Lung microvascular endothelial cell (primary cell): ENCODE data around the gene ADAMTS3. TPM values are rescaled to one million over a fixed set of nuclear protein-coding genes. Genes with fewer than 3 reads are reported as not detected.

ENCODE experiments used
- DNase-seq, 2 donors: peaks; one replicate each; pipeline versions ENCODE4 v3.0.0 to v3.0.0-alpha.2; 2010; ENCODE audit warnings: low read depth in 2 of 2
- total RNA-seq: library from RNA; depleted of rRNA; stranded (reverse); fragments of >200 nt; gene quantifications from 2 replicates; pipeline ENCODE4 v1.2.1, GENCODE V29; 2014

Gene ADAMTS3
- total RNA-seq, 1 donor from 2014 or later: 0.40 TPM

DNA sequence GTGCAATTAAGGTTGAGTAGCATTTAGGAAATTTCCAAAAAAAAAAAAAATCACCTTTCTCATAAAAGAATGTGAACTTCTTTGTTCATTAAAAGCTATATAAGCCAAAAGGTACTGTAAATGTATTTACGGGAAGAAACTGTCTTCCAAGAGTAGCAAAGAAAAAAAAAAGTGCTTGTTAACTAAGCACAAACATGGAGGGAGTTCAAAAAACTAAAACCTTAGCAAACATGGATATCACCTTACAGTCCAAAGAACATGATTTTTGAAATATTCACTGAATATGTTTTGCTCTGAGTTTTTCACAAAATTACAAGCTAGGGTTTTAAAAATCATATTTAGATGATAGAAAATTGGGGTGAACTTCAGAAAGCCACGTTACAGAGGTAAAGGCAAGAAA, 217.5 kb downstream of the ADAMTS3 start:
- DNase-seq: no peak

DNA sequence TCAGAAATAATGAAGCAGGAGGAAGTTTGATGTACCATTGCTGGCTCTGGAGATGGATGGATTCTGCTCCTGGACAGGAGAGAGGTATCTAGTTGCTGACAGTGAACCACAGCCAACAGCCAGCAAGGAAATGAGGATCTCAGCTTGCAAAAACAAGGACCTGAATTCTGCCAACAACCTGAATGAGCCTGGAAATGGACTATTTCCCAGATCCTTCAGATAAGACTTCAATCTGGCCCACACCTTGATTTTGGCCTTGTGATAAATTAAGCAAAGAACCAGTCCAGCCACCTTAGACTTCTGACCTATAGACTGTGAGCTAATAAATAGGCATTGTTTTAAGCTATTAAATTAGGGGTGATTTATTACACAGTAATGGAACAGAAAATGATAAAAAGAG, 220.3 kb downstream of the ADAMTS3 start:
- DNase-seq: no peak

DNA sequence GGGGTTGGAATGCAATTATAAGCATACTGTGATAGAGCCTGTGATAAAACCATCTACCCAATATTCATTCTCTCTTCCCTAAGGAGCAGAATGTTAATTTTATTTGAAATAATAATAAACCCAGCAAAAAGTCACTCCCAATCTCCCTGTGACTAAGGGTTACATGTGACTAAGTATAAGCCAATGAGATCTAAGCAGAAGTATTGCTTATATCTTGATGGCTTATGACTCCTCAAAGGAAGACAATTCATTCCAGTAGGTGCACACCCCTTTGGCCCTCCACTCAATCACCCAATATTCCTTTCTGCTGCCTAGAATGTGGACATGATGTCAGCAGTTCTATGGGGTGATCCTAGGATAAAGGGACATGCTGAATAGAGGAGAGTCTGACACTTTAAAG, 224.6 kb downstream of the ADAMTS3 start:
- no peak for DNase-seq

DNA sequence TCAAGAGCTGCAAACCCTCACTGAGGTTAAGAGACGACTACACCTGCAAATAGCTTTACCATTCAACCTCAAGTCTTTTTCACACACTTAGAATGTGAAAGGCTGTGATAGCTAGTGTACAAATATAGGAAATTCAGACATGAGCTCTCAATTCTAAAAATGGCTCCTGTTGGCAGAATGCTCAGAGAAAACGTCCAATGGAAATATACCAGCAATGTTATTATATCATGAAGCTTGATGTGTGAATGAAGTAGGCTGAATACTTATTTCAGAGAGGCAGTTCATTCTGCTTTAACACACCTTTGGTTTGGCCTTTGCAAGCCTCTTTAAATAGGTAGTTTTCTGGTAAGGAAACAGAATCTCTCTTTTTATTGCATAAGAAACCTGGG, 227.6 kb downstream of the ADAMTS3 start:
- no peak for DNase-seq

DNA sequence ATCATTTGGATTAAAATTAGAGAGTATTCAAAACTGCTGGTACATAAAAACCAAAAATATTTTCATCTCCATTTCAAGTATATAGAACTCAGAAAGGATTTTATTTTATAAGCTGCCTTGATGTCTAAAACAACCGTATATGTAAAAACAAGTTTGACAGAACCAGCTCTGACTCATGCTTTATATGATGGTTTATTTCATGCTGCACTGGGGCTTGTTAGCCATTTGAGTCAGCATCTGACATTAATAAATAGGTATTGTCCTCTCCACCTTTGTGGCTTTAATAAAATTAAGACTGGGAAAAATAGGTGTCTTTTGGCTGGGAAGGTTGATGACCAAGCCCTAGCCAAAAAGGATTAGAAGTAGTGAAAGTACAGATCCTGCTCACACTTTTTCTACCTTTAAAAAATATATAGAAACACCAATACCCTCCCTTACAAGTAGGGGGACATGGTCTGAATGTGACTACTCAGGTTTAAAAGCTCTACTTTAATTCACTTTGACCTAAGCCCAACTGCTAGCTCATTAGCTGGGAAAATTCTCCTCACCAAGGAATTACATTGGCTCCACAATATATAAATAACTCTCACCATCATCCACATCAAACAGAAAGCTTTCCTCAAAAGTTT, 228.1 kb downstream of the ADAMTS3 start:
- DNase-seq: no peak

DNA sequence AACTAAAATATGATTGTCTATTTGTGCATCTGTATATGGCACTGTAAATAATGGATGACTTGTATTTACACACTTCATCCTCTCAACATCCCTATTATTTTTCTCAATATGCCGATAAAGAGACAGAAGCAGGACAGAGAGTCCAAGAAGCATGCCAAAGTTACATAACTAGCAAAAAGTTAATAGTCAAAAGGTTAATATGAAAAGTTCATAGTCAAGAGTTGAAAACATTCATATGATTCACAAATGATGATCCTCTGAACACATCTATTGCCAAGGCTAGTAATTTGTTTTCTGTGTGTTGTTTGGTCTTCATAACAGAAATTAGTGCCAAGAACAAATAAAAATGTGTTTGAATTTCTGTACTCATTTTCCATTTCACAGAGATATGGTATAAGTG, 231.0 kb downstream of the ADAMTS3 start:
- no peak for DNase-seq

DNA sequence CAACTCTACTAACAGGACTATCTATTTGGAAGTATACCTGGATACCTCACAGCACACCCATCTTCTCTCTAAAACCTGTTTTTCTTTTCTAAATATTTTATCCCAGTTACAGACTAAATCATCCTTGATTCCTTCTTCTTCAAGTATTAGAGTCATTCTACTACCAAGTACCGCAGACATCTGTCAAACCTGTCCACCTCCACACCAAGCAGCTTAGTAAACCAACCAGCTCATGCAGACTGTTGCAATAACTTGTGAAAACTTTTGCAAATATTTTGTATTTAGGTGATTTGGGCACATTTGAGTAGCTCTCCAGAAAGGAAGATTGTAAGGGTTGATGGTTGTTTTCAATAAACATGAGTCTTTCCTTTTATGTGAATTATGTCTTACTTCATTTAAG, 238.6 kb downstream of the ADAMTS3 start:
- DNase-seq: no peak

DNA sequence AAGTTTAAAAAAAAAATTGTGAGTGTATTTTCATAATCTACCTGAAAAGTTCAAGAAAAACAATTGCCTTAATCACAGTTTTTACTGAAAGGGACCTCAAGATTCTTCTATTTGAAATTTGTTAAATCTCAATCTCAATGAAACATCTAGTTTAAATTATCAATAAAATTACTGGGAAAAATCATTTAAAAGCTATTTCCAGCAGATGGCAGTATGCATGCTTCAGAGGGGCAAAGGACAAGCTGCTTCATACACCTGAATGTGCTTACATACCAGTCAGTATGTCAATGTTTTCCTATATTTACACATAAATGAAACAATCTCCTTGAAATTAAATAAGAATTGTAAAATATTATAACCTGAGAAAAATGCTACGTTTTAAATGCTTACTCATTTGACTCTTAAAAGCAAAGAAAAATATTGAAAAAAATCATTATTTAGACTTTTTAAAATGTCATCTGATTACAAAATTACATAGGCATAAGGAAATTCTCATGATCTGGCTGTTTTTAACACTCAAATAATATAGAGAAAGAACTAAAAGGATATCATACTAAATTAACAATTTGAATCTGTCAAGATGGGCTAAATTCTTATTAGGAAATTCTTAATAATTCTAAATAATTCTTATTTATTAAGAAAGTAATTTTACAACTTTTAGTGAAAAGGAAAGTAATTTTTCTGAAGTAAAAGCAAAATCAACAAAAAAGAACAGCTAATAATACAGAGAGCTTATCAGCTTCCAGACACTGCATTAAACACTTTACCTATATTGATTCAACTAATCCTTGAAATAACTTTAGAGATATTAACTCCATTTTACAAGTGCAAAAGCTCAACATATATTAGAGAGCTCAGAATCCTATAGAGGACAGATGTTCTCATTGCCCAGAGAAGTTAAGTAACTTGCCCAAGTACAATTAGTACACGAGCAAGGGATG, 242.1 kb downstream of the ADAMTS3 start:
- DNase-seq: peak; percentile 58 to 74

DNA sequence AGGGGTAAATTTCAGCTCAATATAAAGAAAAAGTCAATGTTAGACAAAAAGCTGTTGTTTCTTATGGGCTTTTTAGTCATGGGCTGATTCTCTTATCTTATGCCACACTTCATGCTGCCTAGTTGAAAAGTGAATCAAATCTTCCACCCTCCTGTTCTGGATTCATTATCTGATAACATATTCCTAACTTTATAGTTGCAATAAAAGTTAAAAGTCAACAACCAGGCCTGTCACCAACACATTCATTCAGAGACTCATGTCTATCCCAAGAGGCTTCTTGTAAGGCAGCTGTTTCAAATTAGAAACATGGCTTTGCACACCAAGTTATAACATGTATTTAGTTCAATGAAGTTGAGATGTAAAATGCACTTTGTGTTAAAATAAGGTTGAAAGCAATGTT, 243.8 kb downstream of the ADAMTS3 start:
- DNase-seq: no peak

DNA sequence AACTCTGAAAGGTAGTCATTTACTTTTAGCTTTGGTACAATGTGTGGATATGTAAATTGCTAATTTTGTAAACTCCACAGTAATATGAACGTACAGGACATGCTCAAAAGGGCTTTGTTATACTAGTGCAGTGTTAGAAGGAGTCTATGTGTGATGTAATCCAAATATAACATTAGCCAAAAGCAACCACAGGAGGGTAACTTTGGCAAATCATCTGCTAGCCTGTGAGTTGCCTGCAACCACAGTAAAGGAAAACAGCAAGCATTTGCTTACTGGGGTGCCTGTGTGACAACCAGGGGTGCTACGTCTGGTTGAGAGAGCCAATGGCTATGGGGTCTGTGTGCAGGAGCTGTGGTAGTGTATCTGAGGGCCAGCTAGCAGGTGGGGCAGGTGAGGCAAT, 245.8 kb downstream of the ADAMTS3 start:
- no peak for DNase-seq

DNA sequence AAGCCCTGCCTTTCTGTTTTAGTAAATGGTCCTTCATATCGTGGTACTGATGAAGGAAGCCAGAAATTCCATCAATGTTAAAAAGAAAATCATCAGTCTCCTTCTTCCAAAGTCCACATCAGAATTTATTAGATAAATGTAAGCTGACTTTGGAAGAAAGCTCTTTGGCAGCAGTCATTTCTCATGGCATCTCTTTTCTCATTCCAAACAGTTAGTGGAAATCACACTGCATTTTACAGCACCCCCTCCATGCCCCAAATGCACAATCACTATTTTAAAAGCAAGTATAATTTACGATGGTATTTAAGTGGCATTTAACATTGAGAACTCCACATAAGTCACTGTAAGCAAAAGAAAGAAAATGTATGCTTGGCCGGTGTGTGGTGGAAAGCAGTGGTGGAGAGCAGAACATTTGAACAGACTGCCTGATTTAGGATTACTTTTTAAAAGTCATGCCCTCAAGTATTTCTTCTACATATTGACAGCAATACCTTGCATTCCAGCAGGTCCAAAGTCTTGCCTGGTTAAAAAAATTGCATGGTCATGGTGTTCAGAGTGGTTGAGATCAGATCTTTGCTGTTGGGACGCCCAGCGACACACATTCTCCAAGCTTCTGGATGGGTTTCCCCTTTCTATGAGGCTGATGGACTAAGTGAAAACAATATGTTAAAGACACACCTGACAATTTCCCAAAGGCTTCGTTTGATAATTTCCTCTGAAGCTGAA, 248.6 kb downstream of the ADAMTS3 start:
- no peak for DNase-seq

DNA sequence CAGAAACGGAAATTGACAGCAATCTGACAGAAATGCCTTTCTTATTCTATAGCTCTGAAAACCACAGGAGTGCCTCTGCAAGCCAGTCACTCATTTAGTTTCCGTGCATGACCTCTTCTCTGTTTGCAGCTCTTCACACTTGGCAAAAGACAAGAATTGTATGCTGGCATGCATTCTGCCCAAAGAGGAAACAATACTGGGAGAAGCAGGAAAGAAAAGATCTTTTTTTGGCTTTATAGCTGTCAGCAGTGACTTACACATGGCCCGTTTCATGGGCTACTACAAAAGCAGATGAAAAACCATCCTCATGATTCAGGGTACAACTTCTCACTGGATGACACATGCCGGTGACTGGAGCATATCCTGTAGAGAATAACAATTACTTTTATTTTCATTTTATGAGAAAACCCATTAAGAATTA, 249.4 kb downstream of the ADAMTS3 start:
- peak; percentile 65 to 92 for DNase-seq

DNA sequence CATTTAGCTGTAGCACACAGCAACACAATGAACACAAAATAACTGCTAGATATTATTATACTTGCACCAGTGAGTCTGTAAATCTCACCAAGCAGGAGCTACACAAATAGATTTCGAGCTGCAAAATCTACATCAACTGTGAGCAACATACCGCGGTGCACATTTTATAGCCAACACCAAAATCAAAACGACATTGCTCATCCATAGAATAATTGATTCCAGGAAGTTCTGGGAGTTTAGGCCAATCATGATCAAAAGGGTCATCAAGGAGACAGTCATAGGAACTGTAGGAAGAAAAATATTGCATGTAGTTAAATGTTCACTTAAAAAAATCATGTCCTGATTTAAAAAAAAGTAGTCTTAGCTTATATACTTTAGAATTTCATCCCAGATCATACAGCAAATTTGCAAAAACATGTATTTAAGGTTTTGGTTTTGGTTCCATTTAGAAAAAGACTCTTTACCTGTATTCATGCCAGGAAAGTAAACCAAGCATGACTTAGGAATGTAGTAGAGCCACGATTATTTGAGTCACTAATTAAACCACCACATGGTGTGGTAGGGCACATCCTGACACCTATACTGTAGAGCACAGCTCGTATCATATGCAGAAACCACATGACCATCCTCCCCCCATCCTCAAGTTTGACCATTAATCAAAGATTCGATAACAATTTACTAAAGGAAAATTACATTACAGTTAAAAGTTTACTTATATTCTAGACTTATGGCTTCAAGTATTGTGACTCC, 250.4 kb downstream of the ADAMTS3 start:
- no peak for DNase-seq

DNA sequence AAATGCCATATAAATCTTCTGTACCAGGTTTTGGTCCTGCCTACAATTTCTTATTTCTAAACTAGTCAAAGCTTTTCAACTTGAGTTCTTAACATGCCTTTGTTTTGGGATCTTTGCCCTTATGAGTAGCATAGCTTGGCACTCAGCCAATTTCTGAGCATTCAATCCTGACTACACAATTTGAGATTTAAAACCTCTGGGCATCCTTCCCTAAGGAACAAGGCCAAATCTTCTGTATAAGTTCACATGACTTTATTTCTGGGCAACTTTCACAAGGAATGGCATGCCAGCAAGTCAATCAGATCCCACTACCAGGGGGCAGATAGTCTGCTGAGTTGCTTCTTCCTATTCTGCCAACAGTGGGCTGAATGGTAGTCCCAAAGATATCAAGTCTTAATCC, 254.2 kb downstream of the ADAMTS3 start:
- peak; percentile 29 to 38 for DNase-seq

DNA sequence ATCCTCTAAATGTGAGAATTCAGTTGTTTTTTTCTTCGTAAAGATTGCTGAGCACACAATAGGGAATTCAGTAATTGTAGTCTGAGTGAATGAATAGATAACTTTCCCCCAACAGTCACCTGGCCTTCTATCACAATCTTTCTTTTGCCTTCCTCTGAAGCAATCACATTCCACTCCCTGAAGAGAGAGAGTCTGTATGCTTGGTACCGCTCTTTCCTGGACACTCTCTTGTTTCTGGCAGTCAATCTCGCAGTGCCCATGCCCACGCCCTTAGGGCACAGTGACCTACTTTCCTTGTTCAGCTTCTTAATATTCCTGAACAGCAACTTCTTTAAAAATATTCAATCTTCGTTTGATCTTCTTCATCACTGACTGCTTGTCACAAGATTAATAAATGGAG, 255.9 kb downstream of the ADAMTS3 start:
- no peak for DNase-seq

DNA sequence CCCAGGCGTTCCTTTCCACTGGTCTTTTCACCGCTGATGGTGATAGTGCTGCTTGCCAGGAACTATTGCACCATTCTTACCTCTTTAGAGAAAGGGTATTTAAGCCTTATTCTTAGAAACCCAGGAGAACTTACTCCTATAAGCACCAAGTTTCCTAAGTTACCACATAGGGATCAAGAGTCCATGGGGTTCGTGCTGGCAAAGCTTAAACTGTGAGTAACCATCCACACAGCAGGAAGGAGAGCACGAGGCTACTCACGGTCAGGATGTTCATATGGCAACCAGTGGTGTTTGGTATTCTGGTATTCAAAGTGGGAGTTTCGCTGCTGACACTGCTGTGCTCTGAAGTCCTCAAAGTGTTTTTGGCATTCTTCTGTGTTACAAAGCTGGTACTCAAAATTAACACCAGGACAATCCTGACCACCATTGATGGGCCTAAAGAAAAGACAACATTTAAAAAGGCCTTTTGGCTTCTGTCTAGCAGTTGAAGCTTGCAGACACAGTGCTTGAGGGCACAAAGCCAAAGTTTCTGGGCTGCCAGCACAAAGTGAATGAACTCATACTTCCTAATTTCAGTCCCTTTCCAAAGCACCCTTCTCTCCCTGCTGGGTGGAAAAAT, 256.9 kb downstream of the ADAMTS3 start:
- DNase-seq: peak; percentile 72 to 92

DNA sequence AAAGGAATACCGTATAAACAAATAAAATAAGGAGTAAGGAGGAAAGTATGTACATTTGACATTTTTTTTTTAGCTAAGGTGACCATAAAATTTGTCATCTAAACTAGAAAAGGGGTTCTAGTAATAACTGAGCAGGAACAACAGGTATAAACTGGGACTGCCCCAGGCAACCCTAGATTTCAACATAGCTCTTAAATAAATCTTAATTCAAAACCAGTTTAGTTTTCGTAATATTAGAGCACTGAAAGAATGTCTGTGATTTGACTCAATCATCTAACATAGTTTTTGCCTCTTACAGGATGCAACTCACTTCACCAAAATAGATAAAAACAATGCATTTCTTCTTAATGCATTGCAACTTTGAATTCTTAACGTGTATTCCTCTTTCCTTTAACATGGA, 257.7 kb downstream of the ADAMTS3 start:
- DNase-seq: no peak

DNA sequence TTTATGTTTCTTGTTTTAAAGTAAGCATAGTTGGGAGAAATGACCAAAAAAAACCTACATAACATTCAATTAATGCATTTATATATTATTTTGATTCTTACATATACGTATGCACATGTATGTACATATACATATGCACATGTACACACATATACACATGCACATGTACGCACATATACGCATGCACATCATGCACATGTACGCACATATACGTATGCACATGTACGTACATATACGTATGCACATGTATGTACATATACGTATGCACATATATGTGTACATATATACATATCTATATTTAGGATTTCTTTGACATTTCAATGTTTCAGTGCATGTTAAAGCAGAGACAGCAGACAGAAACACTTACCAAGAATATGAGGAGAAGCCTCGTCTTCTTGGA, 263.4 kb downstream of the ADAMTS3 start:
- no peak for DNase-seq

DNA sequence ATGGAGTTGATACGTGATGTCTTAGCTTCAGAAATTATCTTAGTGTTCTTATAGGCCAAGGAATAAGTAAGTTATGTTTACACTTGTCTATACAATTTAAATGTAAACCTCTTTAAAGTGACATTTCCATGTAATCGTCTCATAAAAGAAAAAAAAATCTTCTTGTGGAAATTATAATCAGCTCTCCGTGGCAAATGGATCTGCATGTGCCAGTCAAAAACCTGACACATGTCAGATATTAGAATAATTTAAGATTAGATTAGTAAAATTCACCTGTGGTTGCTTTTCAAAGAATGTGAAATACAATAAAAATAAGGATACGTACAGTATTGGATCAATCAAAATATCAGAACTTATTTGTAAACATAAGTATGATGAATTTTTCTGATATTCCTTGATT, 263.9 kb downstream of the ADAMTS3 start:
- DNase-seq: no peak

DNA sequence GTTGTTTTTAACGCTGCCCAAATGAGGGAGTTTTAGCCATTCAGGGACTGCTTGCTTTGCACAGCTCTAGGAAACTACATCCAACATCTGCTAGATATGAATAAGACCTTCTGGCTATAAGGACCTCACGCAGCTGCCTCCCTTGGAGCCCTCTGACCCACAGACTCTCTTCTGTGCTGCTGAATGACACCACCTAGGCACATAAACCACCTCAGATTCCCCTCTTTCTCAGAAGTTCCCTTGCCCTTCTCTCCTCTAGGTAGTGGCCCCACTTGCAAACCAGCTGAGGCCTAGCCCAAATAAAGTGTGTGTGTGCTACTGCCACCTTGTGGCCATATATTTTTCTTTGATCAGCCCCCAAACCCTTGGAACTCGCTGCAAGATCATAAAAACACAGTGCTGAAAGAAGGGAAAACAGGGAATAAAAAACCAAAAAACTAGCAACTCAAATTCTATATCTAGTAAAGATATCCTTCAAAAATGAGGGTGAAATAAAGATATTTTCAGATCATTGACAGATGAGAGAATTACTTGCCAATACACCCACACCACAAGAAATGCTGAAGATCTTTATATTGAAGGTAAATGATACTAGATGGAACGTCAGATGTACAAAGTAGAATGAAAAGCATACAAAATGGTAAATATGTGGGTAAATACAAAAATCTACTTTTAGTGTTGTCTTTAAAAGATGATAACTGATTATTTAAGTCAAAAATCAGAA, 265.9 kb downstream of the ADAMTS3 start:
- peak; percentile 37 to 52 for DNase-seq

DNA sequence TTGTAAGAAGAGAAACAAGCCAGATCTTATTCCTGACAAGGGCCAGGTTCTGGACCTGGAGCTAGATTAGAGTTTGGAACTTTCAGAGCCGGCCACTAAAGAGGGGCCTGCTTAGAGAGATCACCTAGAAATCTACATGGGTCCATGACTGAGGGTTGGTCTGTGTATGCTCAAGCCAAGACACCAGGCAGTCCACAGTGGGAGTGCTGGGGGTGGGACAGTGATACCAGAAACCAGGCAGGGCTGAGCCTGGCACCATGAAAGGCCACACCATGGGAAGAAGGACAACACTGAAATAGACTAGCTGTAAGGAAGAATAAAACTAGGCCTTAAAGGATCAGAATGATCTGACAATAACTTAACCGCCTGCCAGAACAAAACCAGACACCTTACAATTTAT, 267.3 kb downstream of the ADAMTS3 start:
- no peak for DNase-seq
